Measurements from ENCODE around the gene KCNMB1.

DNA sequence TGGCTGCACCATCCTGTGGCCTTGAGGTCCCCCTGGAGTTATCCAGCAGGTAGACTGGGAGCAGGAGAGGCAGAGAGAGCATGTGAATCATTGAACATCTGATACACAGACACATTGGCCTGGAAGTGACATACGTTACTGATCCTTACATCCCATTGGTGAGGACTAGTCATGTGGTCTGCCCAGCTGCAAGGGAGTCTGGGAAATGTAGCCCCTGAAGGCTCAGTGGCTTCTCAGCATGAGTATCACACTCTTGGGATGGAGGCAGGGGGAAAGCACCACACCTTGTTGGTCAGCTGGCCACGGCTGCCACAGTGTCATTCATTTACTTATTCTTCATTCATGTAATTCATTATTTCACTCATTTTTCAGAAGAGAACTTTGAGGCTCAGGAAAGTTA, 13.3 kb upstream of the KCNMB1 start:
- TF ChIP-seq, protein P1, sequence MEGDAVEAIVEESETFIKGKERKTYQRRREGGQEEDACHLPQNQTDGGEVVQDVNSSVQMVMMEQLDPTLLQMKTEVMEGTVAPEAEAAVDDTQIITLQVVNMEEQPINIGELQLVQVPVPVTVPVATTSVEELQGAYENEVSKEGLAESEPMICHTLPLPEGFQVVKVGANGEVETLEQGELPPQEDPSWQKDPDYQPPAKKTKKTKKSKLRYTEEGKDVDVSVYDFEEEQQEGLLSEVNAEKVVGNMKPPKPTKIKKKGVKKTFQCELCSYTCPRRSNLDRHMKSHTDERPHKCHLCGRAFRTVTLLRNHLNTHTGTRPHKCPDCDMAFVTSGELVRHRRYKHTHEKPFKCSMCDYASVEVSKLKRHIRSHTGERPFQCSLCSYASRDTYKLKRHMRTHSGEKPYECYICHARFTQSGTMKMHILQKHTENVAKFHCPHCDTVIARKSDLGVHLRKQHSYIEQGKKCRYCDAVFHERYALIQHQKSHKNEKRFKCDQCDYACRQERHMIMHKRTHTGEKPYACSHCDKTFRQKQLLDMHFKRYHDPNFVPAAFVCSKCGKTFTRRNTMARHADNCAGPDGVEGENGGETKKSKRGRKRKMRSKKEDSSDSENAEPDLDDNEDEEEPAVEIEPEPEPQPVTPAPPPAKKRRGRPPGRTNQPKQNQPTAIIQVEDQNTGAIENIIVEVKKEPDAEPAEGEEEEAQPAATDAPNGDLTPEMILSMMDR (IDR thresholded peaks at IDR 0.05), result no peak
- TF ChIP-seq ZFX (IDR thresholded peaks at IDR 0.05; ENCODE audit: borderline replicate concordance), result no peak
